Head of caudate nucleus (tissue), 42 donors: ENCODE data around the gene LCP1.

ENCODE experiments used
- DNase-seq, 42 donors: peaks; one replicate each; pipeline versions ENCODE4 v3.0.0 to v3.0.0-alpha.2; 2020 to 2021; ENCODE audit warnings: mixed read lengths in 7 of 42
- intact Hi-C: fragments of 100-400 bp; cut with DNase I; formaldehyde crosslinking; loops from one replicate; pipeline ENCODE4 v1.15.0; 2022

Gene LCP1

GRCh38 chr13:46136688-46137087 lies 45.3 kb downstream of the LCP1 start:
- intact Hi-C loops, result no loop called here
- no peak for DNase-seq

GRCh38 chr13:46134961-46135522 lies 46.9 kb downstream of the LCP1 start:
- DNase-seq, result no peak
- intact Hi-C loops, result no loop called here

GRCh38 chr13:46134494-46134893 lies 47.5 kb downstream of the LCP1 start:
- intact Hi-C loops, result no loop called here
- no peak for DNase-seq

GRCh38 chr13:46132109-46132508 lies 49.9 kb downstream of the LCP1 start:
- no peak for DNase-seq
- intact Hi-C loops, result no loop called here

GRCh38 chr13:46131705-46132104 lies 50.3 kb downstream of the LCP1 start:
- intact Hi-C loops, result no loop called here
- DNase-seq, result no peak

GRCh38 chr13:46129955-46130618 lies 51.9 kb downstream of the LCP1 start:
- intact Hi-C loops, result loop anchor here (10.0 kb wide), 1 partner anchor 75 kb away; the partner anchor contains the start of gene ZC3H13

GRCh38 chr13:46129124-46129523 lies 52.9 kb downstream of the LCP1 start:
- DNase-seq, result no peak
- intact Hi-C loops, result loop anchor here (10.0 kb wide), 1 partner anchor 74 kb away; the partner anchor contains the start of gene ZC3H13

More at GRCh38 chr13:46129955-46130618, 51.9 kb downstream of the LCP1 start:
- DNase-seq, result no peak

- DNase-seq, result no peak
- intact Hi-C loops, result loop anchor here (10.0 kb wide), 1 partner anchor 73 kb away; the partner anchor contains the start of gene ZC3H13
Observed at GRCh38 chr13:46127358-46128023, 54.5 kb downstream of the LCP1 start.

- peak; percentile 24 to 95 (median 86) for DNase-seq
- intact Hi-C loops, result loop anchor here (10.0 kb wide), 1 partner anchor 72 kb away; the partner anchor contains the start of gene ZC3H13
Observed at GRCh38 chr13:46126552-46127357, 55.2 kb downstream of the LCP1 start.

GRCh38 chr13:46126056-46126455 lies 55.9 kb downstream of the LCP1 start:
- no peak for DNase-seq
- intact Hi-C loops, result loop anchor here (10.0 kb wide), 1 partner anchor 71 kb away; the partner anchor contains the start of gene ZC3H13

- no peak for DNase-seq
- intact Hi-C loops, result loop anchor here (10.0 kb wide), 1 partner anchor 70 kb away; the partner anchor contains the start of gene ZC3H13
Observed at GRCh38 chr13:46124967-46125933, 56.7 kb downstream of the LCP1 start.

- peak in 4 of 42 donors; percentile 13 to 45 (median 24) for DNase-seq
- intact Hi-C loops, result loop anchor here (10.0 kb wide), 1 partner anchor 70 kb away; the partner anchor contains the start of gene ZC3H13
Observed at GRCh38 chr13:46124531-46124966, 57.4 kb downstream of the LCP1 start.

GRCh38 chr13:46122304-46122703 lies 59.7 kb downstream of the LCP1 start:
- intact Hi-C loops, result loop anchor here (10.0 kb wide), 1 partner anchor 68 kb away; the partner anchor contains the start of gene ZC3H13
- no peak for DNase-seq

- intact Hi-C loops, result loop anchor here (10.0 kb wide), 1 partner anchor 67 kb away; the partner anchor contains the start of gene ZC3H13
- no peak for DNase-seq
Observed at GRCh38 chr13:46121597-46122163, 60.3 kb downstream of the LCP1 start.

- no peak for DNase-seq
- intact Hi-C loops, result loop anchor here (10.0 kb wide), 1 partner anchor 66 kb away; the partner anchor contains the start of gene ZC3H13
Observed at GRCh38 chr13:46121033-46121432, 60.9 kb downstream of the LCP1 start.

GRCh38 chr13:46119883-46120614 lies 61.9 kb downstream of the LCP1 start:
- DNase-seq, result peak in 10 of 42 donors; percentile 16 to 63 (median 32)
- intact Hi-C loops, result loop anchor here (10.0 kb wide), 1 partner anchor 65 kb away; the partner anchor contains the start of gene ZC3H13
